Neural cell (in vitro differentiated cells): ENCODE results near the gene NOD1. TPM values are rescaled to one million over a fixed set of nuclear protein-coding genes. Genes with fewer than 3 reads are reported as not detected.

Experiments
- H2AFZ ChIP-seq: fragments of 200-600, 300-800 bp; sonication (generic), shearing (Covaris generic); 2 replicates; pipeline ENCODE4 v1.6.0; 2014; ENCODE audit warnings: low read depth, mild to moderate bottlenecking, antibody characterized with exemption, low read length, moderate library complexity
- H3F3A ChIP-seq: fragments of 200-600 bp; shearing (Covaris generic); 2 replicates; pipeline ENCODE4 v1.6.1; 2016; ENCODE audit warnings: mild to moderate bottlenecking, moderate library complexity, mixed read lengths, antibody characterized with exemption, low read length; ENCODE audit not compliant: insufficient read depth, poor library complexity, severe bottlenecking
- H3K27ac ChIP-seq: fragments of 200-600, 300-800 bp; sonication (generic), shearing (Covaris generic); 2 replicates; pipeline ENCODE4 v1.5.1; 2014; ENCODE audit warnings: mild to moderate bottlenecking, low read length, moderate library complexity
- H3K27me3 ChIP-seq: fragments of 300-800, 200-600 bp; sonication (generic), shearing (Covaris generic); 2 replicates; pipeline ENCODE4 v1.6.0; 2014; ENCODE audit warnings: mild to moderate bottlenecking, low read depth, low read length, moderate library complexity; ENCODE audit not compliant: insufficient read depth
- H3K36me3 ChIP-seq: fragments of 300-800, 200-600 bp; sonication (generic), shearing (Covaris generic); 2 replicates; pipeline ENCODE4 v1.5.1; 2014; ENCODE audit warnings: mild to moderate bottlenecking, antibody characterized with exemption, low read length, moderate library complexity; ENCODE audit not compliant: insufficient read depth
- H3K4me2 ChIP-seq: fragments of 300-800, 200-600 bp; sonication (generic), shearing (Covaris generic); 2 replicates; pipeline ENCODE4 v1.6.0; 2014; ENCODE audit warnings: mild to moderate bottlenecking, low read length
- H3K4me3 ChIP-seq: fragments of 300-800, 200-600 bp; sonication (generic), shearing (Covaris generic); 2 replicates; pipeline ENCODE4 v1.5.1; 2014; ENCODE audit warnings: mild to moderate bottlenecking, low read length, moderate library complexity
- H3K79me2 ChIP-seq: fragments of 200-600 bp; shearing (Covaris generic); replicated peaks from 2 replicates; pipeline ENCODE4 v1.6.0; 2014; ENCODE audit warnings: mild to moderate bottlenecking, low read length, moderate library complexity; ENCODE audit not compliant: insufficient read depth
- H3K9ac ChIP-seq: fragments of 300-800, 200-600 bp; sonication (generic), shearing (Covaris generic); 2 replicates; pipeline ENCODE4 v1.6.1; 2016; ENCODE audit warnings: mild to moderate bottlenecking, low read length, mixed read lengths
- H3K9me2 ChIP-seq: fragments of 200-600 bp; shearing (Covaris generic); 2 replicates; pipeline ENCODE4 v1.6.1; 2016; ENCODE audit warnings: mild to moderate bottlenecking, low read length, mixed read lengths; ENCODE audit not compliant: insufficient read depth
- H3K9me3 ChIP-seq: fragments of 200-600, 300-800 bp; sonication (generic), shearing (Covaris generic); 2 replicates; pipeline ENCODE4 v1.6.1; 2016; ENCODE audit warnings: mild to moderate bottlenecking, mixed run types, low read length, moderate library complexity, mixed read lengths
- H4K20me1 ChIP-seq: fragments of 200-600 bp; shearing (Covaris generic); 2 replicates; pipeline ENCODE4 v1.6.1; 2016; ENCODE audit warnings: mild to moderate bottlenecking, mixed run types; ENCODE audit not compliant: insufficient read depth
- EP300 ChIP-seq: fragments of 450-650 bp; conservative IDR thresholded peaks from 2 replicates; pipeline ENCODE4 v1.6.1; 2014; ENCODE audit warnings: antibody characterized with exemption, mild to moderate bottlenecking, moderate library complexity; ENCODE audit not compliant: poor library complexity, severe bottlenecking
- EZH2 ChIP-seq: fragments of 200-600, 300-800 bp; shearing (Covaris generic), sonication (generic); IDR thresholded peaks from 2 replicates; pipeline ENCODE4 v1.6.1; 2014; ENCODE audit warnings: antibody characterized with exemption, low read length, borderline replicate concordance, mild to moderate bottlenecking; ENCODE audit not compliant: insufficient read depth, poor library complexity, severe bottlenecking
- MXI1 ChIP-seq: fragments of 450-650 bp; conservative IDR thresholded peaks from 2 replicates; pipeline ENCODE4 v1.6.1; 2014; ENCODE audit warnings: antibody characterized with exemption, mild to moderate bottlenecking; ENCODE audit not compliant: poor library complexity, severe bottlenecking
- POLR2AphosphoS5 ChIP-seq: IDR thresholded peaks from 2 replicates; pipeline ENCODE4 v1.6.1; 2012
- RAD21 ChIP-seq: fragments of 450-650 bp; conservative IDR thresholded peaks from 2 replicates; pipeline ENCODE4 v1.6.1; 2014; ENCODE audit warnings: antibody characterized with exemption, mild to moderate bottlenecking, moderate library complexity
- SMC3 ChIP-seq: fragments of 450-650 bp; conservative IDR thresholded peaks from 2 replicates; pipeline ENCODE4 v1.6.1; 2014; ENCODE audit warnings: antibody characterized with exemption, mild to moderate bottlenecking, moderate library complexity; ENCODE audit not compliant: poor library complexity
- TAF1 ChIP-seq: IDR thresholded peaks from 2 replicates; pipeline ENCODE4 v1.6.1; 2012; ENCODE audit warnings: low read depth
- polyA plus RNA-seq: library from polyadenylated mRNA; depleted of rRNA; stranded (reverse); fragments of >200 nt; gene quantifications from 2 replicates; pipeline ENCODE4 v1.2.3, GENCODE V29; 2014
- TF ChIP-seq, protein P1 (sequence below): fragments of 450-650 bp; IDR thresholded peaks from 2 replicates; pipeline ENCODE4 v1.5.1; 2014; ENCODE audit warnings: antibody characterized with exemption, mild to moderate bottlenecking, moderate library complexity; ENCODE audit not compliant: poor library complexity, severe bottlenecking
- TF ChIP-seq, protein P2 (sequence below): IDR thresholded peaks from 2 replicates; pipeline ENCODE4 v1.6.1; 2012; ENCODE audit warnings: borderline replicate concordance

NOD1 gene
- polyA plus RNA-seq, 1 donor from 2014 or later, result 0.43 TPM

DNA sequence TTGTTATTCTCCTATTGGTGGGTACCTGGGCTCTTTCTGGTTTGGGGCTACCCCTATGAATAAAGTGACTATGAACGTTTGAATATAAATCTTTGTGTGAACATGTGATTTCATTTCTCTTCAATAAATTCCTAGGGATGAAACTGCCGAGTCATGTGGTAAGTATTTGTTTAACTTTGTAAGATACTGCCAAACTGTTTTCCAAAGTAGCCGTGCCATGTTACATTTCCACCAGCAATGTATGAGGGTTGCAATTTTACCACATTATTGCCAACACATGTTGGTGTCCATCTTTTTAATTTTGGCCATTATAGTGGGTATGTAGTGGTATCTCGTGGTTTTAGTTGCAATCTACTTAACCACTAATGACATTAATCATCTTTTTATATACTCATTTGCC lies 99.5 kb downstream of the NOD1 start:
- Histone ChIP-seq H3K4me2 (no peak overlapping the region), H3K79me2 (no peaks in the 10 kb centered on the region), H3K9me3 (no peaks in the 10 kb centered on the region), H3K27ac (no peak overlapping the region), H3K9ac (no peak overlapping the region), H3K27me3 (no peaks in the 10 kb centered on the region), H3K36me3 (no peaks in the 10 kb centered on the region), H3F3A (no peaks in the 10 kb centered on the region), H3K9me2 (no peaks in the 10 kb centered on the region), H2AFZ (no peak overlapping the region), H4K20me1 (no peaks in the 10 kb centered on the region), H3K4me3 (no peak overlapping the region)
- TF ChIP-seq, protein P1, sequence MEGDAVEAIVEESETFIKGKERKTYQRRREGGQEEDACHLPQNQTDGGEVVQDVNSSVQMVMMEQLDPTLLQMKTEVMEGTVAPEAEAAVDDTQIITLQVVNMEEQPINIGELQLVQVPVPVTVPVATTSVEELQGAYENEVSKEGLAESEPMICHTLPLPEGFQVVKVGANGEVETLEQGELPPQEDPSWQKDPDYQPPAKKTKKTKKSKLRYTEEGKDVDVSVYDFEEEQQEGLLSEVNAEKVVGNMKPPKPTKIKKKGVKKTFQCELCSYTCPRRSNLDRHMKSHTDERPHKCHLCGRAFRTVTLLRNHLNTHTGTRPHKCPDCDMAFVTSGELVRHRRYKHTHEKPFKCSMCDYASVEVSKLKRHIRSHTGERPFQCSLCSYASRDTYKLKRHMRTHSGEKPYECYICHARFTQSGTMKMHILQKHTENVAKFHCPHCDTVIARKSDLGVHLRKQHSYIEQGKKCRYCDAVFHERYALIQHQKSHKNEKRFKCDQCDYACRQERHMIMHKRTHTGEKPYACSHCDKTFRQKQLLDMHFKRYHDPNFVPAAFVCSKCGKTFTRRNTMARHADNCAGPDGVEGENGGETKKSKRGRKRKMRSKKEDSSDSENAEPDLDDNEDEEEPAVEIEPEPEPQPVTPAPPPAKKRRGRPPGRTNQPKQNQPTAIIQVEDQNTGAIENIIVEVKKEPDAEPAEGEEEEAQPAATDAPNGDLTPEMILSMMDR, result no peak
- TF ChIP-seq, protein P2, sequence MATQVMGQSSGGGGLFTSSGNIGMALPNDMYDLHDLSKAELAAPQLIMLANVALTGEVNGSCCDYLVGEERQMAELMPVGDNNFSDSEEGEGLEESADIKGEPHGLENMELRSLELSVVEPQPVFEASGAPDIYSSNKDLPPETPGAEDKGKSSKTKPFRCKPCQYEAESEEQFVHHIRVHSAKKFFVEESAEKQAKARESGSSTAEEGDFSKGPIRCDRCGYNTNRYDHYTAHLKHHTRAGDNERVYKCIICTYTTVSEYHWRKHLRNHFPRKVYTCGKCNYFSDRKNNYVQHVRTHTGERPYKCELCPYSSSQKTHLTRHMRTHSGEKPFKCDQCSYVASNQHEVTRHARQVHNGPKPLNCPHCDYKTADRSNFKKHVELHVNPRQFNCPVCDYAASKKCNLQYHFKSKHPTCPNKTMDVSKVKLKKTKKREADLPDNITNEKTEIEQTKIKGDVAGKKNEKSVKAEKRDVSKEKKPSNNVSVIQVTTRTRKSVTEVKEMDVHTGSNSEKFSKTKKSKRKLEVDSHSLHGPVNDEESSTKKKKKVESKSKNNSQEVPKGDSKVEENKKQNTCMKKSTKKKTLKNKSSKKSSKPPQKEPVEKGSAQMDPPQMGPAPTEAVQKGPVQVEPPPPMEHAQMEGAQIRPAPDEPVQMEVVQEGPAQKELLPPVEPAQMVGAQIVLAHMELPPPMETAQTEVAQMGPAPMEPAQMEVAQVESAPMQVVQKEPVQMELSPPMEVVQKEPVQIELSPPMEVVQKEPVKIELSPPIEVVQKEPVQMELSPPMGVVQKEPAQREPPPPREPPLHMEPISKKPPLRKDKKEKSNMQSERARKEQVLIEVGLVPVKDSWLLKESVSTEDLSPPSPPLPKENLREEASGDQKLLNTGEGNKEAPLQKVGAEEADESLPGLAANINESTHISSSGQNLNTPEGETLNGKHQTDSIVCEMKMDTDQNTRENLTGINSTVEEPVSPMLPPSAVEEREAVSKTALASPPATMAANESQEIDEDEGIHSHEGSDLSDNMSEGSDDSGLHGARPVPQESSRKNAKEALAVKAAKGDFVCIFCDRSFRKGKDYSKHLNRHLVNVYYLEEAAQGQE, result no peak
- no peak for TF ChIP-seq RAD21
- no peak for TF ChIP-seq POLR2AphosphoS5
- no peak for TF ChIP-seq SMC3
- no peak for TF ChIP-seq MXI1
- no peak for TF ChIP-seq EZH2
- TF ChIP-seq TAF1, result no peak
- TF ChIP-seq EP300, result no peak

DNA sequence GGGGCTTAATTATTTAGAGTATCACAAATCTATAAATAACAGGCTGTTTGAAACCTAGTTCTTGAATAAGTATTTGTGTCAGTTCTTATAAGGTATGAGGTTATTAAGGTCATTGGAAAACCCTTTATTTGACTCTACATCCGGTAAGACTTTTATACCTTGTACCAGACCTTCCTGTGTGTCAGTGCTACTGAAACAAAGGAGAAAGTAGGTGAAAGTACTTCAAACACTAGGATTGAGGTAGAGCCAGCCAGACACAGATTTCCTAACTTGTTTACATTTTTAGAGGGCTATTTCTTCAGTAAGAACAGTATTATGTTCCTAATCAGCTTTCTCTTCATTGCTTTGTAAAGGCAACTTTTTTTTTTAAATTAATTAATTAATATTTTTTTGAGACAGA lies 100.3 kb downstream of the NOD1 start:
- no peaks in the 10 kb centered on the region for H3F3A ChIP-seq
- no peaks in the 10 kb centered on the region for H3K9me3 ChIP-seq
- H4K20me1 ChIP-seq, result no peaks in the 10 kb centered on the region
- TF ChIP-seq, protein P2, result no peak
- H3K4me2 ChIP-seq, result no peak overlapping the region
- H3K27ac ChIP-seq, result no peak overlapping the region
- H3K4me3 ChIP-seq, result no peak overlapping the region
- H3K36me3 ChIP-seq, result no peaks in the 10 kb centered on the region
- H2AFZ ChIP-seq, result no peak overlapping the region
- H3K9ac ChIP-seq, result no peak overlapping the region
- H3K27me3 ChIP-seq, result no peaks in the 10 kb centered on the region
- no peaks in the 10 kb centered on the region for H3K9me2 ChIP-seq
- no peaks in the 10 kb centered on the region for H3K79me2 ChIP-seq

Other genes with a start within 250 kb of the NOD1 start
- 9.5 and 12.2 TPM in 2 replicates for gene ZNRF2, start 194.2 kb downstream of the NOD1 start, polyA plus RNA-seq
- gene GGCT, start 26.0 kb upstream of the NOD1 start, polyA plus RNA-seq, result 39.8 and 40.5 TPM in 2 replicates
- 90.8 and 99.1 TPM in 2 replicates for gene GARS1, start 116.1 kb upstream of the NOD1 start, polyA plus RNA-seq
- gene CRHR2, start 203.7 kb upstream of the NOD1 start, polyA plus RNA-seq, result 0.15 and 0.42 TPM in 2 replicates